H9 (cell line): ENCODE measurements around the gene BICDL1. TPM values are rescaled to one million over a fixed set of nuclear protein-coding genes. Genes with fewer than 3 reads are reported as not detected.

ENCODE experiments used
- DNase-seq: peaks from one replicate; pipeline ENCODE4 v3.0.0-alpha.2; 2017
- H2AFZ ChIP-seq: one replicate; pipeline ENCODE4 v1.6.1; 2013; ENCODE audit warnings: mild to moderate bottlenecking, low read length, control low read depth, moderate library complexity
- H2AK5ac ChIP-seq: 2 replicates; pipeline ENCODE4 v1.6.1; 2013; ENCODE audit warnings: low read length, control low read depth, mixed read lengths; ENCODE audit not compliant: insufficient read length
- H2BK120ac ChIP-seq: one replicate; pipeline ENCODE4 v1.6.1; 2013; ENCODE audit warnings: low read depth, mild to moderate bottlenecking, low read length, control low read depth, inconsistent platforms; ENCODE audit not compliant: poor library complexity, severe bottlenecking
- H2BK12ac ChIP-seq: 2 replicates; pipeline ENCODE4 v1.6.1; 2013; ENCODE audit warnings: low read length, control low read depth, mixed read lengths, low read depth; ENCODE audit not compliant: insufficient read length
- H2BK15ac ChIP-seq: 2 replicates; pipeline ENCODE4 v1.6.1; 2013; ENCODE audit warnings: low read depth, low read length, control low read depth
- H2BK20ac ChIP-seq: one replicate; pipeline ENCODE4 v1.6.1; 2013; ENCODE audit warnings: low read depth, mild to moderate bottlenecking, low read length, control low read depth, inconsistent platforms; ENCODE audit not compliant: poor library complexity, severe bottlenecking
- H2BK5ac ChIP-seq: 2 replicates; pipeline ENCODE4 v1.6.1; 2013; ENCODE audit warnings: low read length, control low read depth, mixed read lengths; ENCODE audit not compliant: insufficient read length
- H3K14ac ChIP-seq: 2 replicates; pipeline ENCODE4 v1.6.1; 2013; ENCODE audit warnings: low read length, control low read depth; ENCODE audit not compliant: insufficient read depth
- H3K18ac ChIP-seq: 2 replicates; pipeline ENCODE4 v1.6.1; 2013; ENCODE audit warnings: low read depth, mild to moderate bottlenecking, mixed read lengths, low read length, control low read depth; ENCODE audit not compliant: insufficient read length
- H3K23ac ChIP-seq: 2 replicates; pipeline ENCODE4 v1.6.1; 2013; ENCODE audit warnings: low read length, control low read depth, mixed read lengths, low read depth; ENCODE audit not compliant: insufficient read length
- H3K23me2 ChIP-seq: 2 replicates; pipeline ENCODE4 v1.6.1; 2013; ENCODE audit warnings: low read depth, mild to moderate bottlenecking, mixed read lengths, low read length, control low read depth; ENCODE audit not compliant: insufficient read length, poor library complexity, severe bottlenecking
- H3K27ac ChIP-seq: 2 replicates; pipeline ENCODE4 v1.5.1; 2013; ENCODE audit warnings: low read length, control low read depth, mixed read lengths, low read depth; ENCODE audit not compliant: insufficient read length
- H3K27me3 ChIP-seq: 2 replicates; pipeline ENCODE4 v1.6.1; 2013; ENCODE audit warnings: low read length, control low read depth, inconsistent platforms; ENCODE audit not compliant: insufficient read depth
- H3K4ac ChIP-seq: 2 replicates; pipeline ENCODE4 v1.6.1; 2013; ENCODE audit warnings: low read depth, mild to moderate bottlenecking, control low read depth, inconsistent platforms, low read length, moderate library complexity
- H3K4me1 ChIP-seq: 2 replicates; pipeline ENCODE4 v1.6.1; 2013; ENCODE audit warnings: low read length, control low read depth, inconsistent platforms; ENCODE audit not compliant: insufficient read depth
- H3K4me2 ChIP-seq: 2 replicates; pipeline ENCODE4 v1.6.1; 2013; ENCODE audit warnings: low read length, control low read depth, mixed read lengths; ENCODE audit not compliant: insufficient read length, insufficient read depth
- H3K56ac ChIP-seq: 2 replicates; pipeline ENCODE4 v1.6.1; 2013; ENCODE audit warnings: low read depth, mild to moderate bottlenecking, mixed read lengths, low read length, control low read depth; ENCODE audit not compliant: insufficient read length
- H3K79me1 ChIP-seq: 2 replicates; pipeline ENCODE4 v1.6.1; 2013; ENCODE audit warnings: low read depth, mild to moderate bottlenecking, moderate library complexity, low read length, control low read depth, inconsistent platforms; ENCODE audit not compliant: insufficient read depth, poor library complexity, severe bottlenecking
- H3K79me2 ChIP-seq: 2 replicates; pipeline ENCODE4 v1.6.1; 2013; ENCODE audit warnings: low read length, control low read depth, inconsistent platforms; ENCODE audit not compliant: insufficient read depth
- H3K9ac ChIP-seq: 2 replicates; pipeline ENCODE4 v1.6.1; 2013; ENCODE audit warnings: low read length, control low read depth, mixed read lengths; ENCODE audit not compliant: insufficient read length; ENCODE audit errors: extremely low read depth
- H3K9me3 ChIP-seq: one replicate; pipeline ENCODE4 v1.6.1; 2013; ENCODE audit warnings: low read depth, low read length, inconsistent platforms; ENCODE audit not compliant: control insufficient read depth
- H3T11ph ChIP-seq: one replicate; pipeline ENCODE4 v1.6.1; 2013; ENCODE audit warnings: mild to moderate bottlenecking, low read length, control low read depth, inconsistent platforms
- H4K20me1 ChIP-seq: one replicate; pipeline ENCODE4 v1.6.1; 2013; ENCODE audit not compliant: control insufficient read depth, insufficient read length, insufficient read depth
- H4K5ac ChIP-seq: 2 replicates; pipeline ENCODE4 v1.6.1; 2013; ENCODE audit warnings: low read depth, mild to moderate bottlenecking, mixed read lengths, low read length, control low read depth; ENCODE audit not compliant: insufficient read length
- H4K8ac ChIP-seq: replicated peaks from 2 replicates; pipeline ENCODE4 v1.6.1; 2013; ENCODE audit warnings: low read length, control low read depth, mixed read lengths, low read depth; ENCODE audit not compliant: insufficient read length
- H4K91ac ChIP-seq: 2 replicates; pipeline ENCODE4 v1.6.1; 2013; ENCODE audit warnings: low read depth, mild to moderate bottlenecking, moderate library complexity, mixed read lengths, low read length, control low read depth; ENCODE audit not compliant: insufficient read length
- H3K27ac Mint-ChIP-seq, 3 experiments: 2 replicates in 2 of 3; 3 replicates in 1 of 3; pipeline ENCODE4 v1.8.0; 2020 to 2021; ENCODE audit warnings: mixed read lengths in 3 of 3, mild to moderate bottlenecking in 1 of 3, moderate library complexity in 1 of 3
- H3K27me3 Mint-ChIP-seq: 2 replicates; pipeline ENCODE4 v1.8.0; 2021; ENCODE audit warnings: low read depth, mild to moderate bottlenecking, moderate library complexity, mixed read lengths
- H3K36me3 Mint-ChIP-seq, 3 experiments: 2 replicates in 2 of 3; 3 replicates in 1 of 3; pipeline ENCODE4 v1.8.0; 2020 to 2021; ENCODE audit warnings: low read depth in 3 of 3, mixed read lengths in 3 of 3; ENCODE audit not compliant: insufficient read depth in 1 of 3
- H3K4me1 Mint-ChIP-seq, 2 experiments: 2 replicates each; pipeline ENCODE4 v1.8.0; 2020; ENCODE audit warnings: mixed read lengths in 2 of 2
- H3K4me3 Mint-ChIP-seq, 2 experiments: 2 replicates in 1 of 2; 3 replicates in 1 of 2; pipeline ENCODE4 v1.8.0; 2020 to 2021; ENCODE audit warnings: mild to moderate bottlenecking in 2 of 2, mixed read lengths in 2 of 2, moderate library complexity in 1 of 2
- H3K9me3 Mint-ChIP-seq, 2 experiments: 2 replicates in 1 of 2; 3 replicates in 1 of 2; pipeline ENCODE4 v1.8.0; 2020; ENCODE audit warnings: mild to moderate bottlenecking in 2 of 2, mixed read lengths in 2 of 2, moderate library complexity in 1 of 2
- CTCF ChIP-seq: fragments of 200-600 bp; sonication (generic); conservative IDR thresholded peaks from 3 replicates; pipeline ENCODE4 v1.8.0; 2021; ENCODE audit warnings: antibody characterized with exemption, mild to moderate bottlenecking
- WGBS: extraction: QIAGEN DNeasy Blood & Tissue Kit; methylation state at CpG from one replicate; pipeline ENCODE4 v1.1.7; 2013; ENCODE audit warnings: missing lambda C conversion rate, low lambda C conversion rate, mixed read lengths; ENCODE audit not compliant: insufficient read length; ENCODE audit errors: extremely low coverage; 5-methylcytosine and 5-hydroxymethylcytosine counted together
- total RNA-seq: library from RNA; stranded (reverse); gene quantifications from 2 replicates; pipeline ENCODE4 v1.2.1, GENCODE V29; 2021

BICDL1 gene
- total RNA-seq, 1 experiment from 2014 or later = 13.8 TPM

- H3K36me3 Mint-ChIP-seq = peaks cover 0 to 2% (median 0%) of the 10 kb centered on the region in 3 experiments; a peak in 3 of 7 replicates
- H2BK120ac ChIP-seq = no peak overlapping the region
- H3K9ac ChIP-seq = no peak overlapping the region
- H4K91ac ChIP-seq = no peak overlapping the region
- H3K4me3 Mint-ChIP-seq = no peak overlapping the region
- H3K4me1 Mint-ChIP-seq = peaks cover 6 to 9% of the 10 kb centered on the region in 2 experiments
- no peak for DNase-seq
- H2BK20ac ChIP-seq = no peak overlapping the region
- H4K20me1 ChIP-seq = no peaks in the 10 kb centered on the region
- H3K27ac Mint-ChIP-seq = no peak overlapping the region
- no peaks in the 10 kb centered on the region for H3K23me2 ChIP-seq
- no peaks in the 10 kb centered on the region; the same call in 1 of the 2 replicates for H3K27me3 Mint-ChIP-seq
- H4K8ac ChIP-seq = no peak overlapping the region
- no peak overlapping the region for H3K4me2 ChIP-seq
- no peaks in the 10 kb centered on the region for H3K79me1 ChIP-seq
- no peak overlapping the region for H3K4ac ChIP-seq
- no peak overlapping the region for H3K18ac ChIP-seq
- H2BK15ac ChIP-seq = no peak overlapping the region
- no peak overlapping the region for H3K14ac ChIP-seq
- H3K9me3 Mint-ChIP-seq = no peaks in the 10 kb centered on the region
- no peak overlapping the region for H2BK12ac ChIP-seq
- H2AFZ ChIP-seq = no peak overlapping the region
- H3K27me3 ChIP-seq = no peaks in the 10 kb centered on the region
- no peak overlapping the region for H4K5ac ChIP-seq
- no peak overlapping the region for H3K27ac ChIP-seq
- H3K4me1 ChIP-seq = no peaks in the 10 kb centered on the region
- no peak for TF ChIP-seq CTCF
- no peak overlapping the region for H2AK5ac ChIP-seq
- H3K56ac ChIP-seq = no peak overlapping the region
- H3T11ph ChIP-seq = no peak overlapping the region
- no peak overlapping the region for H3K23ac ChIP-seq
- no peak overlapping the region for H2BK5ac ChIP-seq
- WGBS = no CpG with 5 or more reads among the region's 3 CpGs
- H3K9me3 ChIP-seq = no peaks in the 10 kb centered on the region
- H3K79me2 ChIP-seq = peaks cover 2% of the 10 kb centered on the region; the same call in 1 of the 2 replicates
Measured at GRCh38 chr12:120067084-120067869, 78.2 kb downstream of the BICDL1 start.
